HCT116 (cell line): ENCODE results near the gene DSTYK. TPM values are rescaled to one million over a fixed set of nuclear protein-coding genes. Genes with fewer than 3 reads are reported as not detected.

Experiments
- ATAC-seq: fragments of 200-7000 bp; cut with Tn5 transposase; 2 replicates; pipeline ENCODE4 v1.9.1; 2020; ENCODE audit warnings: mild to moderate bottlenecking, moderate library complexity
- BruUV-seq: library from RNA; stranded (reverse); fragments of 400-500 nt; replicated peaks from 2 replicates; lab custom pipeline; 2021; lab: Mats Ljungman, UMichigan
- CTCF ChIA-PET: fragments of 300-600 bp; sonication (Branson Sonifier 250); formaldehyde crosslinking; loops from one replicate; lab custom pipeline; 2021; ENCODE audit warnings: antibody characterized with exemption; lab: Charles Lee
- POLR2A ChIA-PET: fragments of 300-600, 350-600 bp; sonication (Branson Sonifier 250); formaldehyde crosslinking; loops from one replicate; lab custom pipeline; 2021; ENCODE audit warnings: antibody characterized with exemption; lab: Charles Lee
- RAD21 ChIA-PET, 2 experiments: fragments of 300-600 bp; sonication (Branson Sonifier 250); formaldehyde crosslinking; loops; one replicate each; lab custom pipeline; 2023; ENCODE audit warnings: low total read pairs in 2 of 2; ENCODE audit not compliant: uncharacterized antibody in 2 of 2, unreplicated experiment in 2 of 2, low non-redundant PET in 1 of 2; lab: Charles Lee
- DNase-seq: peaks from one replicate; pipeline ENCODE4 v3.0.0-alpha.2; 2010; ENCODE audit warnings: low read depth, low spot score
- H2AFZ ChIP-seq: fragments of 200-600 bp; shearing (Covaris generic), sonication (generic); 2 replicates; pipeline ENCODE4 v1.6.1; 2017; ENCODE audit warnings: low read depth, mixed run types, mixed read lengths, antibody characterized with exemption, low read length; ENCODE audit not compliant: poor library complexity, severe bottlenecking
- H3K27ac ChIP-seq: 2 replicates; pipeline ENCODE4 v1.5.1; 2012; ENCODE audit warnings: low read depth, low read length
- H3K27me3 ChIP-seq: fragments of 200-600 bp; sonication (generic); 2 replicates; pipeline ENCODE4 v1.6.1; 2016; ENCODE audit warnings: mixed run types, low read length, mixed read lengths; ENCODE audit not compliant: insufficient read depth
- H3K36me3 ChIP-seq, 2 experiments: fragments of 200-500 bp in 1 of 2; fragments of 200-600 bp in 1 of 2; sonication (Bioruptor generic) in 1 of 2; sonication (generic) in 1 of 2; 2 replicates each; pipeline versions ENCODE4 v1.5.1 to v1.6.1; 2014 to 2016; ENCODE audit warnings: low read length in 2 of 2, inconsistent platforms in 1 of 2, mixed read lengths in 1 of 2, mixed run types in 1 of 2; ENCODE audit not compliant: insufficient read depth in 2 of 2, control insufficient read depth in 1 of 2
- H3K4me1 ChIP-seq, 2 experiments: fragments of 200-600 bp in 1 of 2; sonication (generic) in 1 of 2; 2 replicates each; pipeline versions ENCODE4 v1.5.1 to v1.6.1; 2012 to 2017; ENCODE audit warnings: low read length in 2 of 2, inconsistent platforms in 1 of 2, mild to moderate bottlenecking in 1 of 2, mixed read lengths in 1 of 2, mixed run types in 1 of 2, moderate library complexity in 1 of 2; ENCODE audit not compliant: insufficient read depth in 2 of 2, control insufficient read depth in 1 of 2
- H3K4me2 ChIP-seq: fragments of 200-600 bp; sonication (generic); 2 replicates; pipeline ENCODE4 v1.6.1; 2017; ENCODE audit warnings: mixed run types, low read length, mixed read lengths
- H3K4me3 ChIP-seq, 2 experiments: fragments of 200-600 bp in 1 of 2; sonication (generic) in 1 of 2; replicated peaks in 1 of 2; 2 replicates each; pipeline ENCODE4 v1.5.1; 2011 to 2016; ENCODE audit warnings: low read length in 2 of 2, control low read depth in 1 of 2, low read depth in 1 of 2, mild to moderate bottlenecking in 1 of 2, mixed read lengths in 1 of 2, mixed run types in 1 of 2
- H3K79me2 ChIP-seq: fragments of 200-600 bp; sonication (generic); 2 replicates; pipeline ENCODE4 v1.6.1; 2017; ENCODE audit warnings: mild to moderate bottlenecking, mixed run types, low read length, moderate library complexity, mixed read lengths; ENCODE audit not compliant: insufficient read depth
- H3K9ac ChIP-seq: fragments of 200-600 bp; sonication (generic); 2 replicates; pipeline ENCODE4 v1.6.1; 2016; ENCODE audit warnings: low read length, mixed read lengths
- H3K9me2 ChIP-seq: fragments of 200-600 bp; sonication (generic), shearing (Covaris generic); 2 replicates; pipeline ENCODE4 v1.6.1; 2017; ENCODE audit warnings: mixed run types, mild to moderate bottlenecking, moderate library complexity; ENCODE audit not compliant: insufficient read depth
- H3K9me3 ChIP-seq, 2 experiments: fragments of 200-500 bp in 1 of 2; fragments of 200-600 bp in 1 of 2; sonication (Bioruptor generic) in 1 of 2; sonication (generic) in 1 of 2; 2 replicates each; pipeline ENCODE4 v1.6.1; 2014 to 2017; ENCODE audit warnings: low read length in 2 of 2, mixed read lengths in 2 of 2, inconsistent platforms in 1 of 2, low read depth in 1 of 2, mild to moderate bottlenecking in 1 of 2, mixed run types in 1 of 2, moderate library complexity in 1 of 2; ENCODE audit not compliant: control insufficient read depth in 1 of 2, insufficient read depth in 1 of 2
- H4K20me1 ChIP-seq: fragments of 200-600 bp; sonication (generic), shearing (Covaris generic); 2 replicates; pipeline ENCODE4 v1.6.1; 2017; ENCODE audit warnings: mixed run types, mild to moderate bottlenecking, moderate library complexity; ENCODE audit not compliant: insufficient read depth
- CBX3 ChIP-seq: IDR thresholded peaks from 2 replicates; pipeline ENCODE4 v1.6.1; 2012; ENCODE audit warnings: low read depth
- CEBPB ChIP-seq: IDR thresholded peaks from 2 replicates; pipeline ENCODE4 v1.6.1; 2012; ENCODE audit warnings: low read depth
- CTCF ChIP-seq, 3 experiments: fragments of 200-600 bp in 1 of 3; sonication (generic) in 1 of 3; IDR thresholded peaks in 2 of 3; conservative IDR thresholded peaks in 1 of 3; 2 replicates each; pipeline ENCODE4 v1.5.1; 2012 to 2017; ENCODE audit warnings: low read depth in 2 of 3, low read length in 2 of 3, antibody characterized with exemption in 1 of 3, borderline replicate concordance in 1 of 3, control low read depth in 1 of 3, mild to moderate bottlenecking in 1 of 3, mixed read lengths in 1 of 3, mixed run types in 1 of 3, moderate library complexity in 1 of 3; ENCODE audit not compliant: insufficient read depth in 1 of 3
- EGR1 ChIP-seq: IDR thresholded peaks from 2 replicates; pipeline ENCODE4 v1.6.1; 2012; ENCODE audit warnings: low read depth
- ELF1 ChIP-seq: IDR thresholded peaks from 2 replicates; pipeline ENCODE4 v1.6.1; 2012; ENCODE audit warnings: low read depth, borderline replicate concordance
- EZH2 ChIP-seq: fragments of 200-600 bp; sonication (generic); IDR thresholded peaks from 2 replicates; pipeline ENCODE4 v1.6.1; 2017; ENCODE audit warnings: antibody characterized with exemption, mixed run types
- EZH2phosphoT487 ChIP-seq: fragments of 200-600 bp; IDR thresholded peaks from 2 replicates; pipeline ENCODE4 v1.6.1; 2018; ENCODE audit warnings: antibody characterized with exemption, borderline replicate concordance
- FOSL1 ChIP-seq: IDR thresholded peaks from 2 replicates; pipeline ENCODE4 v1.6.1; 2012; ENCODE audit warnings: low read depth
- MAX ChIP-seq: IDR thresholded peaks from 2 replicates; pipeline ENCODE4 v1.6.1; 2012
- POLR2A ChIP-seq: IDR thresholded peaks from 2 replicates; pipeline ENCODE4 v1.7.0; 2011; ENCODE audit warnings: borderline replicate concordance; ENCODE audit not compliant: insufficient read depth, insufficient read length; ENCODE audit errors: extremely low read depth
- RAD21 ChIP-seq: IDR thresholded peaks from 2 replicates; pipeline ENCODE4 v1.6.1; 2012; ENCODE audit warnings: low read depth, mild to moderate bottlenecking
- SIN3A ChIP-seq: IDR thresholded peaks from 2 replicates; pipeline ENCODE4 v1.6.1; 2012; ENCODE audit warnings: low read depth
- SP1 ChIP-seq: IDR thresholded peaks from 2 replicates; pipeline ENCODE4 v1.6.1; 2012; ENCODE audit warnings: low read depth
- ZBTB33 ChIP-seq: IDR thresholded peaks from 2 replicates; pipeline ENCODE4 v1.6.1; 2011; ENCODE audit warnings: mild to moderate bottlenecking, low read length, moderate library complexity; ENCODE audit not compliant: insufficient replicate concordance; ENCODE audit errors: extremely low read depth
- ZFX ChIP-seq: fragments of 450-650 bp; IDR thresholded peaks from 2 replicates; pipeline ENCODE4 v1.6.1; 2017
- ZNF274 ChIP-seq: fragments of 200-500 bp; sonication (Bioruptor generic); IDR thresholded peaks from 2 replicates; pipeline ENCODE4 v1.6.1; 2014; ENCODE audit warnings: mild to moderate bottlenecking, low read depth, low read length, inconsistent platforms
- intact Hi-C: fragments of 100-400 bp; cut with micrococcal nuclease; formaldehyde crosslinking; loops from 2 replicates; pipeline ENCODE4 v1.10.0; 2022
- total RNA-seq: library from RNA; stranded (reverse); gene quantifications from one replicate; pipeline ENCODE4 v1.2.1, GENCODE V29; 2021; ENCODE audit not compliant: unreplicated experiment
- TF ChIP-seq, protein P1 (sequence below): IDR thresholded peaks from 2 replicates; pipeline ENCODE4 v1.6.1; 2012

The DSTYK gene
- total RNA-seq, 1 experiment from 2014 or later, result 6.6 TPM

DNA sequence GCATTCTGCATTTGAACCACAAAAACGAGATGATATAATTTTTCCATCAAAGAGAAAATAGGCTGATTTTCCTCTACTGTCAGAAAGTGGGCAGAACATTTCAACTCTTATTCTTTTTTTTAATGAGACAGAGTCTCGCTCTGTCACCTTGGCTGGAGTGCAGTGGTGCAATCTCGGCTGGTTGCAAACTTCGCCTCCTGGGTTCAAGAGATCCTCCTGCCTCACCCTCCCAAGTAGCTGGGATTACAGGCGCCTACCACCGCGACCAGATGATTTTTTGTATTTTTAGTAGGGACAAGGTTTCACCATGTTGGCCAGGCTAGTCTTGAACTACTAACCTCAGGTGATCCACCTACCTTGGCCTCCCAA lies 11.6 kb downstream of the DSTYK start:
- RAD21 ChIA-PET, result no interaction called here
- Histone ChIP-seq H3K9me3 (no peaks in the 10 kb centered on the region), H3K4me3 (no peak overlapping the region), H2AFZ (no peak overlapping the region), H3K36me3 (no peaks in the 10 kb centered on the region), H3K79me2 (peaks cover 20% of the 10 kb centered on the region; the same call in 1 of the 2 replicates), H3K27me3 (no peaks in the 10 kb centered on the region), H4K20me1 (no peaks in the 10 kb centered on the region), H3K27ac (no peak overlapping the region)
- POLR2A ChIA-PET, result no interaction called here
- TF ChIP-seq POLR2A (no peak), SIN3A (no peak), FOSL1 (no peak), ZNF274 (no peak), ZBTB33 (no peak), CTCF (IDR thresholded peaks at IDR 0.05 in 2 of 3, conservative IDR thresholded peaks at IDR 0.05 in 1 of 3; ENCODE audit: borderline replicate concordance in 1 of 3, insufficient read depth in 1 of 3, low read depth in 2 of 3, low read length in 2 of 3) (no peak), CEBPB (no peak), CBX3 (no peak), ELF1 (no peak), MAX (no peak), SP1 (no peak), ZFX (no peak), EGR1 (no peak), EZH2phosphoT487 (no peak), EZH2 (no peak), RAD21 (no peak)
- TF ChIP-seq, protein P1, sequence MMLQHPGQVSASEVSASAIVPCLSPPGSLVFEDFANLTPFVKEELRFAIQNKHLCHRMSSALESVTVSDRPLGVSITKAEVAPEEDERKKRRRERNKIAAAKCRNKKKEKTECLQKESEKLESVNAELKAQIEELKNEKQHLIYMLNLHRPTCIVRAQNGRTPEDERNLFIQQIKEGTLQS, result no peak
- TF ChIP-seq, all 23 proteins: peak for 0
- DNase-seq (no peak), ATAC-seq (no peak)
- Histone ChIP-seq H3K9ac (no peak overlapping the region), H3K4me2 (no peak overlapping the region), H3K4me1 (peaks cover 2 to 10% of the 10 kb centered on the region in 2 experiments; a peak in 2 of 4 replicates), H3K9me2 (no peaks in the 10 kb centered on the region)
- BruUV-seq, result no TSS peak
- intact Hi-C loops, result no loop called here
- CTCF ChIA-PET, result no interaction called here
